DMS114 treated with DMSO at 0.1 percent for 48 hours (cell line): Measurements from ENCODE around the gene RASSF7.

Experiments used
- DNase-seq: peaks from one replicate; lab custom pipeline; 2025; ENCODE audit not compliant: unreplicated experiment; lab: John Stamatoyannopoulos, UW

The RASSF7 gene

DNA sequence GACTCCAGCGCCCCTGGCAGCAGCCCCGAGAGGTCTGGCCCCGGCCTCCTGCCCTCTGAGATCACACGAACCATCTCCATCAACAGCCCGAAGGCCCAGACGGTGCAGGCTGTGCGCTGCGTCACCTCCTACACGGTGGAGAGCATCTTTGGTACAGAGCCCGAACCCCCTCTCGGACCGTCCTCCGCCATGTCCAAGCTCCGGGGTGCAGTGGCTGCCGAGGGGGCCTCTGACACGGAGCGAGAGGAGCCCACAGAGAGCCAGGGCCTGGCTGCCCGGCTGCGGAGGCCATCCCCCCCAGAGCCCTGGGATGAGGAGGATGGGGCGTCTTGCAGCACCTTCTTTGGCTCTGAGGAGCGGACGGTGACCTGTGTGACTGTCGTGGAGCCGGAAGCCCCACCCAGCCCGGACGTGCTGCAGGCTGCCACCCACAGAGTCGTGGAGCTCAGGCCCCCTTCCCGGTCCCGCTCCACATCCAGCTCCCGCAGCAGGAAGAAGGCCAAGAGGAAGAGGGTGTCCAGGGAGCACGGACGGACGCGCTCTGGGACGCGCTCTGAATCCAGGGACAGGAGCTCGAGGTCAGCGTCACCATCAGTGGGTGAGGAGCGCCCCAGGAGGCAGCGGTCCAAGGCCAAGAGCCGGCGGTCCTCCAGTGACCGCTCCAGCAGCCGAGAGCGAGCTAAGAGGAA, 47.3 kb downstream of the RASSF7 start:
- no peak for DNase-seq

DNA sequence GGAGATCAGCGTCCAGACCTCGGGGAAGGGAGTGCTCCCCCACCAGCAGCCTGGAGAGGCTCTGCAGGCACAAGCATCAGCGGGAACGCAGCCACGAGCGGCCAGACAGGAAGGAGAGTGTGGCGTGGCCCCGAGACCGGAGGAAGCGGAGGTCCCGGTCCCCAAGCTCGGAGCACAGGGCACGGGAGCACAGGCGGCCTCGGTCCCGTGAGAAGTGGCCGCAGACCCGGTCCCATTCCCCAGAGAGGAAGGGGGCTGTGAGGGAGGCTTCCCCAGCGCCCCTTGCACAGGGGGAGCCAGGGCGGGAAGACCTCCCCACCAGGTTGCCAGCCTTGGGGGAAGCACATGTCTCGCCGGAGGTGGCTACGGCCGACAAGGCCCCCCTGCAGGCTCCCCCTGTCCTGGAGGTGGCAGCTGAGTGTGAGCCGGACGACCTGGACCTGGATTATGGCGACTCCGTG, 48.1 kb downstream of the RASSF7 start:
- no peak for DNase-seq

DNA sequence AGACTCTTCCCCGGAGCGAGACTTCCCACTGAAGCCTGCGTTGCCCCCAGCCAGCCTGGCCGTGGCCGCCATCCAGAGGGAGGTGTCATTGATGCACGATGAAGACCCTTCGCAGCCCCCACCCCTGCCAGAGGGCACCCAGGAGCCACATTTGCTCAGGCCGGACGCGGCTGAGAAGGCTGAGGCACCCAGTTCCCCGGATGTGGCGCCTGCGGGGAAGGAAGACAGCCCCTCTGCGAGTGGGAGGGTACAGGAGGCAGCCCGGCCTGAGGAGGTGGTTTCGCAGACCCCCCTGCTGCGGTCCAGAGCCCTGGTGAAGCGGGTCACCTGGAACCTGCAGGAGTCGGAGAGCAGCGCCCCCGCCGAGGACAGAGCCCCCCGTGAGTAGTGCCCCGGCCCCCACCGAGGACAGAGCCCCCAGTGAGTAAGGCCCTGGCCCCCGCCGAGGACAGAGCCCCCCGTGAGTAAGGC, 48.6 kb downstream of the RASSF7 start:
- DNase-seq, result no peak

DNA sequence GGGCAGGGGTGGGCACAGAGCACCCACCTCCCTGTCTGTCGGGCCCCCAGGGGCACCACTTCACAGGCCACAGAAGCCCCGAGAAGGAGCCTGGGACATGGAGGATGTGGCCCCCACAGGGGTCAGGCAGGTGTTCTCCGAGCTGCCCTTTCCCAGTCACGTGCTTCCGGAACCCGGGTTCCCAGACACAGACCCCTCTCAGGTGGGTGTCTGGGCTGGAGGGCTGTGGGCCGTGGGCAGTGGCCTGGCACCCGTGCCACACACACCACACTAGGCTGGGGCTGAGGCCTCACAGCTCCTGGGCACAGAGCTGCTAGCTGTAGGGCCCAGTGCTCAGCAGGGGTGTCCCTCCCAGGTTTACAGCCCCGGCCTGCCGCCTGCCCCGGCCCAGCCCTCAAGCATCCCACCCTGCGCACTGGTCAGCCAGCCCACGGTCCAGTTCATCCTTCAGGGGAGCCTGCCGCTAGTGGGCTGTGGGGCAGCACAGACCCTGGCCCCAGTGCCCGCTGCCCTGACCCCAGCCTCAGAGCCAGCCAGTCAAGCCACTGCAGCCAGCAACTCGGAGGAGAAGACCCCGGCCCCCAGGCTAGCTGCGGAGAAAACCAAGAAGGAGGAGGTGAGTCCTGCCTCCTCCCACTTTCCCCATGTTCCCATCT, 49.5 kb downstream of the RASSF7 start:
- DNase-seq, result no peak

DNA sequence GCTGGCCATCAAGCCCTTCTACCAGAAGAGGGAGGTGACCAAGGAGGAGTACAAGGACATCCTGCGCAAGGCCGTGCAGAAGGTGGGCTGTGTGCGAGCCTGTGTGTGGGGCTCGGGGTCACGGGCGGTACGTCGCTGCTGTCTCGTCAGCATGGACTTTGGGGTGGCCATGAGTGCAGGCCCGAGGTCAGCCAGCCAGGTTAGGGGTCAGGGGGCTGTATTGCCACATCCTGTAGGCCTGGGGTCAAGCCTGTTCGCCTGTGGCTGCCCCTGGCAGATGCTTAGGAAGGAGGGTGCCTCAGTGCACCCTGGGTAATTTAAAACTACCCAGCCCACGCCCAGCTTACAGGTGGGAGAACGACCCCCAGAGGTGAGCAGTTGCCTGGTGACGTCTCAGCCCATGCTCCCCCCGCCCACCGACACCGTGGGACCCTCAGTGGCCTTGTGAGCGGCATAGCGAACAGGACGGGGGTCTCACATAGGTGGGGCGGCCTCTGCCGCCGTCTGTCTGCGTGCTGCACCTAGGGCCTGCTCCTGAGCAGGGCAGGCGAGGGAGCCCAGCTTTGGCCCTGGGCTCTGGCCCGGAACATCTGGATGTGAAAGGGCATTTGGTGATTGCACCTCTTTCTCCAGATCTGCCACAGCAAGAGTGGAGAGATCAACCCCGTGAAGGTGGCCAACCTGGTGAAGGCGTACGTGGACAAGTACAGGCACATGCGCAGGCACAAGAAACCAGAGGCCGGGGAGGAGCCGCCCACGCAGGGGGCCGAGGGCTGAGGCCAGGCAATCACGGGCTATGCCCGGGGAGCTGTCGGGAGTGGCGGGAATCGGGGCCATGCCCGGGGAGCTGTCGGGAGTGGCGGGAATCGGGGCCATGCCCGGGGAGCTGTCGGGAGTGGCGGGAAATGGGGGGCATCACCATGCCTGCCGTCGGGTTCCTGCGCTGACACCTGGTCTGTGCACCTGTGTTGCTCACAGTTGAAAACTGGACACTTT, 50.5 kb downstream of the RASSF7 start:
- no peak for DNase-seq

DNA sequence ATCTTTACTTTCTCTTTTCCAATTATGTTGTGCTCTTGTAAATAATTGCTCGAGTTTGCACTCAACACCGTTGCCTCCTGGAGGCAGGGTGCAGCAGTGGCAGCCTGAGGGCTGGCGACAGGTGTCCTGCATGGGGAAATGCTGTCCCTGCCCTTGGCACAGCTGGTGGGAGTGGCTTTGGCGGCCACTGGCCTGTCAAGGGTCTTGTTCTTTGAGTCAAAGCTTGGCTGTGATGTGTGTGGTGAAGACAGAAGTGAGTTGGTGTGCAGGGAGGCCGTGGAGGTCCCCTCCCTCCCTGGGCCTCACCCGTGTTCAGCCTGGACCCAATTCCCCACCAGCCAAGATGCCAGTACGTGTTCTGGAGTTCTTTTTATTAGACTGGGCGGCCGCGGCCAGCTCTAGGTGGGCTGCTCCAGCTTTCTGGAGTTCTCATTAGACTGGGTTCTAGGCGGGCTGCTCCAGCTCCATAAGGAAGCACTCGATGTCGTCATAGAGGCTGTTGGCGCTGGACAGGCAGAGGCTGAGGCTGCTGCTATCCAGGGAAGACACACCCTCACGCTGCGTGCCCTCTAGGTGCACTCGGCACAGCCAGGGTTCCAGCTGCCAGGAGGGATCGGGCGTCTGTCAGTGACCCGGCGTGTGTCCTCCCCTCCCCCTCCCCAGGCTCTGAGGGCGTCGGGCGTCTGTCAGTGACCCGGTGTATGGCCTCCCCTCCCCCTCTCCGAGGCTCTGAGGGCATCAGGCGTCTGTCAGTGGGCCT, 51.6 kb downstream of the RASSF7 start:
- DNase-seq, result no peak

DNA sequence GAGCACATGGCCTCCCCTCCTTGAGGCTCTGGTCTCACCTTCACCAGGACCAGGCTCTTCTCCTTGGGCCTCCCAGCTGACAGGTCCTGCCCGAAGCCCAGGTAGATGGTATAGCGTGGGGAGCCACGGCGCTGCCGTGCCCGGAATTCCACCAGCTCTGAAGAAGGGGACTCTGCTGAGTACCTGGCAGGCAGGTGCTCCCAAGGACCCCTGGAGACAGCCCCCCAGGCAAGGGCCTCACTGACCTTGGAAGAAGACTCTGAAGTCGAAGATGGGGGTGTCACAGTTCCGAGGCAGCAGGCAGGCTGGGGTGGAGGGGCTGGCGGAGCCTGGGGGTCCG, 52.2 kb downstream of the RASSF7 start:
- no peak for DNase-seq

DNA sequence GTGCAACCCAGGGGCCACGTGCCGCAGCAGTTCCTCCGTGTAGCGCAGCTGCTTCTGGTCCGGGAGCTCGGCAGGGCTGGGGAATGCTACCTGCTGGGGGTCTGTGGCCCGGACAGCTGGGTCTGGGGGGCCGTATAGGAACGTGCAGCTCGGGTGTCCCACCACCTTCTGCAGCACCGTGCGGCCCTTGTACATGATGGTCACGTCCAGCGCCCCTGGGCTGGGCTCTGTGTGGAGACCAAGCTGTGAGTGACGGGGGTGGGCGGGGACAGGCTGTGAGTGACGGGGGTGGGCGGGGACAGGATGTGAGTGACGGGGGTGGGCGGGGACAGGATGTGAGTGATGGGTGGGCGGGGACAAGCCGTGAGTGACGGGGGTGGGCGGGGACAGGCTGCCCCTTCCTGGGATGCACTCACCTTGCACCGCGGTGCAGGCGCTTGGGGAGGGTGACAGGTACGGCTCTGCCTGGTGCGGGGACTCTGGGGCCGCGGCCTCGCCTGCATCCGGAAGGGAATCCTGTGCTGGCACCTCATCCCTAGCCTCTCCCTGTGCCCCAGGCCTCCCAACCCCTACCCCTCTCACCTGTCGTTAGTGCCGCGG, 52.7 kb downstream of the RASSF7 start:
- DNase-seq, result no peak
